ENCODE measurements around the gene CHCHD3. TPM values are rescaled to one million over a fixed set of nuclear protein-coding genes. Genes with fewer than 3 reads are reported as not detected.

CHCHD3 gene
- total RNA-seq, 2 donors from 2014 or later: 69.3 to 95.6 TPM

DNA sequence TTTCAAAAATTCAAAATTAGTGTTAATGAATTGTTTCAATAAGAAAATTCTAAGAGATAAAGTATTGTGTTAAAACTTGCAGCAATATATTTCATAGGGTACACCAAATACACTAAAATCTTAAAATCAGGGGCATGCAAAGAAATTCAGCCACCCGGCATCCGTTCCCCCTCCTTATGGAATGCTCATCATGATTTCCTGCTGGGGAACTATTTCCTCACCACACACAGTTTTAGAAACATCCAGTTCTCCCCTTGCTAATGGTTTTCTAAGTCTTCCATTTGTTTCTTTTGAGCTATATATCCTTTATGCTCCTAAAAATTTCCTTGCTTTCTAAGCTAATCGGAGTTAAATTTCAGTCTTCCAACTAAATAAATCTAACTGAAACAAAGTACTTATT lies 60.7 kb downstream of the CHCHD3 start:
- ATAC-seq (no peak), DNase-seq (no peak)
- intact Hi-C loops (cut with DNase I, micrococcal nuclease): no loop called here

- DNase-seq (no peak), ATAC-seq (no peak)
- intact Hi-C loops (cut with DNase I, micrococcal nuclease): no loop called here
Observed at GRCh38 chr7:133020496-133020895, 61.4 kb downstream of the CHCHD3 start.

DNA sequence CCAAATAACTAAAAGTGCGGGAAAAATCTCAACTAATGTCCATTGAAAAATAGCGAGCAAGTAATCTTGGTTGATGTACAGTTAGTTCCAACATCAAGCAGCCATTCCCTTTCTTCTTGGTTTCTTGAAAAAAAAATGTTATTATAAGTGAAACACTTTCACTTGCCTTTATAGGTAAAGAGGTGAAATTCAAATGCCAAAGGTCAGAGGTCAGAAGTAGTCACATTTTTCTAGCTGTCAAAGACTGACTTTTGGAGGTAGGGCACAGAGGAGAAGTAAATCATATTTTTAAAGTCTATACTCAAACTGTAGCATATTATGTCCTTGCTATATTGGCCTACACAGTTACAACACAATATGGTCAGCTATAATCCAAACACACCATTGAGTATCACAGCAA lies 62.3 kb downstream of the CHCHD3 start:
- intact Hi-C loops (cut with DNase I, micrococcal nuclease): no loop called here
- DNase-seq (no peak), ATAC-seq (no peak)

DNA sequence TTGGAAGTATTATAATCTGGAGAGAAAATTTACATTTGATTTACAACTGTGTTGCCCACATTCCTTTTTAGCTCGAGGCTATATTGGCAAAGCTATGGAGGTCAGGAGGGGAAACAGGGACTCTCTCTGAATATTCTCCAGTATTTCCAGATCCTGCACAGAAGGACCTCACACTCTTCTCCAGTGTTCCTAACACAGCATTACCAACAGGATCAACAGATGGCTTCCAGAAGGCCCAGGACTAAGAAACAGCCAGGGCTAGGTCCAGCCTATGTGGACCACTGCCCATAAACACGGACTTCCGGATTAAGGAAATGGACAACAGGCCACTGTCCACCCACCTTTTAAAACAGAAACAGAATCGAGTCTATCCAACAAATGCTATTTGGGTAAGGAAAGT lies 65.3 kb downstream of the CHCHD3 start:
- ATAC-seq: no peak
- no peak for DNase-seq
- intact Hi-C loops (cut with DNase I, micrococcal nuclease): no loop called here

DNA sequence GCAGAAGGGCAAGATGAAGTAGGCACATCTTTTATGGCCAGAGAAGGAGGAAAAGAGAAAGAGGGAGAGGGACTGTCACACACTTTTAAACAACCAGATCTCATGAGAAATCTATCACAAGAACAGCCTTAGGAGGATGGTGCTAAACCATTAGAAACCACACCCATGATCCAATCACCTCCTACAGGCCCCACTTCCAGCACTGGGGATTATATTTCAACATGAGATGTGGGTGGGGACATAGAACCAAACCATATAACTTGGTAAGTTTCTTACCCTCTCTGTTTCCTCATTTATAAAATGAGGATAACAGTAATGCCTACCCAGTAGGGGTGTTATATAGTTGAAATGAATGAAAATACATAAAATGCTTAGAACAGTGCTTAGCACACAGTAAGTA lies 66.0 kb downstream of the CHCHD3 start:
- no peak for ATAC-seq
- intact Hi-C loops (cut with DNase I, micrococcal nuclease): no loop called here
- no peak for DNase-seq

DNA sequence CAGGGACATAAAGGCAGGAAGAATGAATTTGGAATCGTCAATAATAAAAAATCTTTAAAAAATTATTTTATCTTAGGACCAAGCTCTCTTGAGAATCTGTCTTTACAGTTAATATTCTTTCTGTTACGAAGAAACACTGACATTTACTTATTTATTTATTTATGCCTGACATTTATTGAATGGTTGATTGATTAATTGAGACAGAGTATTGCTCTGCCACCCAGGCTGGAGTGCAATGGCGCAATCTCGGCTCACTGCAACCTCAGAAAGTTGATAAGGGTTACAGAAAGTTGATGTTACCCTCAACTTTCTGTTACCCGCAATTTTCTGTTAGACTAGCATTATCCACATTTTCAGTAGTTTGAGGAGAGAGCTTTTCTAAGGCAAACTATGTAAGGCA lies 70.1 kb downstream of the CHCHD3 start:
- ATAC-seq: no peak
- intact Hi-C loops (cut with DNase I, micrococcal nuclease): no loop called here

DNA sequence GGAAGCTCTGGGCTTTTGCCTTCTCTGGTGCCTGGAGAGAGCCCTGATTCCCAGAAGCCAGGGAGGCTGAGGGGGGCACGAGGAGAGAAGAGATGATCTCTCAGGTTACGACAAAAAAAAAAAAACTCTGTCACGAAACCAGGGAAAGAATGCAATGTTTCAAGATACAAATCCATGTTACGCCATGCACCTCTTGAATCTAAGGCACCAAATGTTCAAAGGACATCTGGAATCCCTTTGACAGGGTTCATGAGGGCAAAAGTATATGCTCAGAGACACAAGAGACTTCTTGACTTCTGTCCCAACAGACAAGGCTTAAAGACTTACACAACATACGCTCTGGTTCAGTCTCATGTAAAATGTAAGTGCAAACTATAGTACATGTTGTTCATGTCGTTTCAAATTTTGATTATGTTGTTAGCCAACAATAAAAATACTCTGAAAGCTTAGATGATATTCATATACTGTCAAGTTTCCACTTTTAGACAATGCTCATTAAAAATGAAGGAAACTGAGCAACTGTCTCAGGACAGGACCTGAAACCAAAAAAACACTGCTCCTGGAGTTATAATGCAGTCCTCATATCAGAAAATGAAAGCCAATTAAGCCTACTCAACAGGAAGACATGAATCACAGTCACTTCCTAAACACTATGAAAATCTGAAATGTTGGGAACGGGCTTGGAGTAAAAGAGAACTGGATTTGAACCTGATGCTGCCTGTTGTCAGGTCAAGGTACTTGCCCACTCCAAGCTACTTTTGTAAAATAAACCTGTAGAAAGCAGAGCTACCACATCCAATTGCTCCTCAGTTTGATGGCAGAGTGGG lies 72.3 kb downstream of the CHCHD3 start:
- ATAC-seq (no peak), DNase-seq (no peak)
- intact Hi-C loops (cut with DNase I, micrococcal nuclease): no loop called here

More for the DNA sequence above, 70.1 kb downstream of the CHCHD3 start:
- DNase-seq: no peak

DNA sequence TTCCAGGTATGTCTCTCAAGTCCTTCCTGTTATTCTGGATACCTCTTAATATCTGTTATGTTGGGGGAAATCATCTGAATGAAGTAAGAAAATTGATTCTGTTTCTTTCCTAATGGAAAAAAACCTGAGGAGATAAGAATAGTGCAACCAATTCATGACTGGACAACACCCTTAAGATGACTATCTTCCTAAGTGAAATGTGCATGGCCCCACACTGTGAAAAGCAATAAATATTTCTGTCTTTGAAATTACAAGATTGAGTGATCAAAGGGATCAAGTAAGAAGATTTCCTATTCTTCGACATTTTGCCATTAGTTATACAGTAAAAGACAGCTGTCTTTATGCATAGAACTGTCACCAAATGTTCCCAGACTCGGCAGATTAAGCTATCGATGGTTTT lies 73.9 kb downstream of the CHCHD3 start:
- intact Hi-C loops (cut with DNase I, micrococcal nuclease): no loop called here
- DNase-seq: no peak
- no peak for ATAC-seq

DNA sequence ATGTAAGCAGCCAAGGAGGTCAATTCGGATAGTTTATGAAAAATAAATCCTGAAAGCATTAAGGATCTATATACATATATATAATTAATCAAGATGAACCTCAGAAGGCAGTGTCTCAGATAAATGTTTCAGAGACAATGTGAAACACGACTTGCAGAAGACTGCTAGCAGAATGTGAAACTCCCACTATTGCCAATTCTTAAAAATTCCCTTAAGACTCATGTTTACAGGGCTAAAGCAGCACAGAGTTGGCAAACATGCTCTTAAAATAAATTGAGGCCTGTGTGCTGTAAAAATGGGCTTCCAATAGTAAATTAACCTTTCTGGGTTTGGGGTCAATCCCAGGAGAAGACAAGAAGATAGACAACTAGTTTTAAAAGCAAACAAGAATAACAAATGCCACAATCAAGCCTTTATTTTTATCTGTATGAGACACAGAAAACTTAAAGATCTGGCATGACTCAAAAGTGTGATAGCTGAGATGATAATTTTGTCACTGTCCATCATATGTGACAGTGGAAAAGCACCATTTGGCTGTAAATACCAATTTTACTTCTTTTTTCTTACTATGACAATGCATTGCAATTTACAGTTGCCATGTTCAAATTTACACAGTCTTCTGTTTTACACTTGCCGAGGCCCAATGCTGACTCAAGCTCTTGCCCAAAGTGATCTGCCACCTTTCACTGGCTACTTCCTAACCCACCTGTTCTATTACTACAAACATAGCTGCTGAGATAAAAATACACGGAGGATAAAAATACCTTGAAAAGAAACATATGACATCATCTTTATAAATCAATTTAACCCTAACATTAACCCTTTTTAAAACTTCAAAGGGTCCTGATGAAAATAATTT lies 78.6 kb downstream of the CHCHD3 start:
- no peak for DNase-seq
- ATAC-seq: no peak
- intact Hi-C loops (cut with DNase I, micrococcal nuclease): no loop called here

DNA sequence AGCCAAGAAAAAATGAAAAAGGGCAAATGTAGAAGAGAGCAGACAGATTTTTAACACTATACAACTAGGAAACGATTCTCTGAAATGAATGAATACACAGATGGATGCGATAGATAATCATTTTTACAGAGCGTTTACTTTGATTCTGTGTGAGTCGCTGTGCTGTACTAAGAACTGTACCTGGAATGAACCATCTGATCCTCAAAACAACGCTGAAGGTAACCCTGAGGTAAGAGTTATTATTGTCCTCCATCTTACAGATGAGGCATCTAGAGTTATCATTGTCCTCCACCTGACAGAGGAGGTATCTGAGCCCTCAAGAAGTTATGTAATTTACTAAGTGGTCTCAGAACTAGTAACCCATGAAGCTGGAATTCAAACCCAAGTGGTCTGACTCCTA lies 80.2 kb downstream of the CHCHD3 start:
- ATAC-seq (no peak), DNase-seq (no peak)
- intact Hi-C loops (cut with DNase I, micrococcal nuclease): no loop called here

GRCh38 chr7:132999845-133000244 lies 82.0 kb downstream of the CHCHD3 start:
- ATAC-seq (no peak), DNase-seq (no peak)
- intact Hi-C loops (cut with DNase I, micrococcal nuclease): no loop called here

GRCh38 chr7:132998763-132999162 lies 83.1 kb downstream of the CHCHD3 start:
- ATAC-seq: no peak
- intact Hi-C loops (cut with DNase I, micrococcal nuclease): no loop called here
- DNase-seq: no peak

- intact Hi-C loops (cut with DNase I, micrococcal nuclease): no loop called here
- ATAC-seq: no peak
- no peak for DNase-seq
Observed at GRCh38 chr7:132997505-132997904, 84.4 kb downstream of the CHCHD3 start.

GRCh38 chr7:132996581-132997242 lies 85.2 kb downstream of the CHCHD3 start:
- no peak for DNase-seq
- intact Hi-C loops (cut with DNase I, micrococcal nuclease): no loop called here
- ATAC-seq: no peak

- DNase-seq (no peak), ATAC-seq (no peak)
- intact Hi-C loops (cut with DNase I, micrococcal nuclease): no loop called here
Observed at GRCh38 chr7:132993377-132994013, 88.4 kb downstream of the CHCHD3 start.

DNA sequence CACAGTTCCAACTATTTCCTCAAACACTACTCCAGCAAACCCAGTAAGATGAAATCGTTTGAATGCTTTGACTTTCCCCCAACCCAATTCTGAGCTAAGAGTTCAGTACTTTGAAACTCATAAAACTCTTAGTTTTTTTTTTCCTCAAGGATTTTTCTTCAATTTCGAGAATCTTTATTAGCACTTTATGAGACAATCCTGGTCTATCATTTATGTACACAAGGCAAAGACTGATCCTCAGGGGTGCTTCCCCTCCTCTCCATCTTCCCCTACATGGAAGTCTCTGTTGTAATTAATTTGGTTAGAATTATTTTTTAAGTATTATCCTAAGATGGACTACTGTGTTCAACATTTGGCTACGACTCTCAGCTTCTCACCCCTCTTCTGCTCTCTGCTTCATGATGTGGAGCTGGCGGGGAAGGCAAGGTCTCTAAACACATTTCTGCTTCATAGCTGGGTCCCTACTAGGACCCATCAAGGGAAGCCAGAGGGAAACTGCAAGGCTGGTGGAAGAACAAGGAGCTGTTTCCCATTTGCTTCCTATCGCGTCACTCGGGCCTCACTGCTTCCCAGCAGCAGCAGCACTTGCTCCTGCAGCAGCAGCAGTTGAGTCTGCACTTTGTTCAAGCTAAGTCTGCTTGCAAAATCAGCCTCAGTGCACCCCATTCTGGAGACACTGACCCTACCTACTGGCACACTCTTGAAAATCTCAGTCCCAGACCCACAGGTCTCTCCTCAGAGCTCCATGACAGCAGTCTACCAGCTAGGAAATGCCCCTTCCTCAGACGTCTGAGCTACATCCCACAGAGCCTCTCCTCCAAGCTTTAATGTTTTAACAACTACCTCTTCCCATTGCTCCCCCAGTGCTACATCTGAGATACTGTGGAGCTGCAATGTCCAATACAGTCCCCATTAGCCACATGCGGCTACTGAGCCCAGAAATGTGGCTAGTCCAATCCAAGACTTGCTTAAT lies 90.0 kb downstream of the CHCHD3 start:
- intact Hi-C loops (cut with DNase I, micrococcal nuclease): no loop called here
- ATAC-seq (no peak), DNase-seq (no peak)

- intact Hi-C loops (cut with DNase I, micrococcal nuclease): no loop called here
- ATAC-seq (no peak), DNase-seq (no peak)
Observed at GRCh38 chr7:132988117-132988516, 93.8 kb downstream of the CHCHD3 start.

- DNase-seq (no peak), ATAC-seq (no peak)
- intact Hi-C loops (cut with DNase I, micrococcal nuclease): no loop called here
Observed at GRCh38 chr7:132980402-132980801, 101.5 kb downstream of the CHCHD3 start.

Data from left colon (tissue), 2 donors.